Ishikawa (cell line): Measurements from ENCODE around the gene POLN.

Source experiments
- CEBPB ChIP-seq: IDR thresholded peaks from 2 replicates; pipeline ENCODE4 v1.6.1; 2012
- EGR1 ChIP-seq: IDR thresholded peaks from 2 replicates; pipeline ENCODE4 v1.6.1; 2012
- EP300 ChIP-seq: IDR thresholded peaks from 2 replicates; pipeline ENCODE4 v1.6.1; 2012; ENCODE audit warnings: borderline replicate concordance
- RAD21 ChIP-seq: IDR thresholded peaks from 2 replicates; pipeline ENCODE4 v1.6.1; 2012; ENCODE audit warnings: low read depth
- REST ChIP-seq: IDR thresholded peaks from 2 replicates; pipeline ENCODE4 v1.6.1; 2012; ENCODE audit warnings: low read depth, mild to moderate bottlenecking
- TAF1 ChIP-seq: IDR thresholded peaks from 2 replicates; pipeline ENCODE4 v1.6.1; 2012; ENCODE audit warnings: low read depth, mild to moderate bottlenecking
- TCF12 ChIP-seq: IDR thresholded peaks from 2 replicates; pipeline ENCODE4 v1.6.1; 2012; ENCODE audit warnings: low read depth
- YY1 ChIP-seq: IDR thresholded peaks from 2 replicates; pipeline ENCODE4 v1.6.1; 2012; ENCODE audit warnings: low read depth
- TF ChIP-seq, protein P1 (sequence below): IDR thresholded peaks from 2 replicates; pipeline ENCODE4 v1.6.1; 2012

DNA sequence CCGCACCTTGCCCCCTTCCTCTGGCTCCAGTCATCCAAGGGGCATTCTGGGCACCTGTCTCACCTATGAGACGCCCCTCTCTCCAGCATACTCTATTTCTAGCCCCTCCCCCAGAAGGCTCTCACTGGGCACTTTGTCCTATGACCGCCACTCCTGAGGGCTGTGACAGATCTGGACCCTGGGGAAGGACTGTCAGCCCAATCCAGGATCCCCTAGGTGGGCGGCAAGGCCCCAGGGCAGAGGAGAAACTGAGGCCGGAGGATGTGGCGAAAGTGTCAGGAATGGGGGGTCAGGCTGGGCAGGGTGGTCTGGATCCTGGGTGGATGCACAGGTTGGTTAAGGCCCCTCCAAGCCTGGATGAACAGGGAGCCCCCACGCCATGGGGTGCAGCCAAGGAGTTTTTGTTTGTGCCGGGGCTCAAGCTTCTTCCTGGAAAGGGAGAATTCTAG lies 198.9 kb downstream of the POLN start:
- TF ChIP-seq YY1 = no peak
- no peak for TF ChIP-seq CEBPB
- no peak for TF ChIP-seq RAD21
- TF ChIP-seq EP300 = no peak
- no peak for TF ChIP-seq TAF1
- no peak for TF ChIP-seq REST
- no peak for TF ChIP-seq TCF12
- TF ChIP-seq EGR1 = no peak
- TF ChIP-seq, protein P1, sequence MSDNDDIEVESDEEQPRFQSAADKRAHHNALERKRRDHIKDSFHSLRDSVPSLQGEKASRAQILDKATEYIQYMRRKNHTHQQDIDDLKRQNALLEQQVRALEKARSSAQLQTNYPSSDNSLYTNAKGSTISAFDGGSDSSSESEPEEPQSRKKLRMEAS = no peak
